Cardiac fibroblast (primary cell): Measurements from ENCODE around the gene CEACAM19.

Experiments used
- DNase-seq, 2 donors: peaks; one replicate each; pipeline versions ENCODE4 v3.0.0 to v3.0.0-alpha.2; 2010; ENCODE audit warnings: low read depth in 2 of 2
- H3K4me3 ChIP-seq, 2 donors: replicated peaks in 1 of 2; 1 replicate in 1 of 2; 2 replicates in 1 of 2; pipeline ENCODE4 v1.5.1; 2011; ENCODE audit warnings: low read depth in 2 of 2, low read length in 2 of 2, mild to moderate bottlenecking in 2 of 2, moderate library complexity in 1 of 2
- TF ChIP-seq, protein P1 (sequence below): IDR thresholded peaks from one replicate; pipeline ENCODE4 v1.5.1; 2011; ENCODE audit warnings: low read depth, mild to moderate bottlenecking, low read length, inconsistent platforms

The CEACAM19 gene

GRCh38 chr19:44640518-44640917 is 30.8 kb upstream of the CEACAM19 start:
- TF ChIP-seq, protein P1, sequence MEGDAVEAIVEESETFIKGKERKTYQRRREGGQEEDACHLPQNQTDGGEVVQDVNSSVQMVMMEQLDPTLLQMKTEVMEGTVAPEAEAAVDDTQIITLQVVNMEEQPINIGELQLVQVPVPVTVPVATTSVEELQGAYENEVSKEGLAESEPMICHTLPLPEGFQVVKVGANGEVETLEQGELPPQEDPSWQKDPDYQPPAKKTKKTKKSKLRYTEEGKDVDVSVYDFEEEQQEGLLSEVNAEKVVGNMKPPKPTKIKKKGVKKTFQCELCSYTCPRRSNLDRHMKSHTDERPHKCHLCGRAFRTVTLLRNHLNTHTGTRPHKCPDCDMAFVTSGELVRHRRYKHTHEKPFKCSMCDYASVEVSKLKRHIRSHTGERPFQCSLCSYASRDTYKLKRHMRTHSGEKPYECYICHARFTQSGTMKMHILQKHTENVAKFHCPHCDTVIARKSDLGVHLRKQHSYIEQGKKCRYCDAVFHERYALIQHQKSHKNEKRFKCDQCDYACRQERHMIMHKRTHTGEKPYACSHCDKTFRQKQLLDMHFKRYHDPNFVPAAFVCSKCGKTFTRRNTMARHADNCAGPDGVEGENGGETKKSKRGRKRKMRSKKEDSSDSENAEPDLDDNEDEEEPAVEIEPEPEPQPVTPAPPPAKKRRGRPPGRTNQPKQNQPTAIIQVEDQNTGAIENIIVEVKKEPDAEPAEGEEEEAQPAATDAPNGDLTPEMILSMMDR = no peak
- peak; percentile 69 to 74 for DNase-seq
- no peak overlapping the region for H3K4me3 ChIP-seq

- DNase-seq = no peak
- TF ChIP-seq, protein P1 = no peak
- no peak overlapping the region for H3K4me3 ChIP-seq
Observed at GRCh38 chr19:44641501-44642265, 29.6 kb upstream of the CEACAM19 start.

DNA sequence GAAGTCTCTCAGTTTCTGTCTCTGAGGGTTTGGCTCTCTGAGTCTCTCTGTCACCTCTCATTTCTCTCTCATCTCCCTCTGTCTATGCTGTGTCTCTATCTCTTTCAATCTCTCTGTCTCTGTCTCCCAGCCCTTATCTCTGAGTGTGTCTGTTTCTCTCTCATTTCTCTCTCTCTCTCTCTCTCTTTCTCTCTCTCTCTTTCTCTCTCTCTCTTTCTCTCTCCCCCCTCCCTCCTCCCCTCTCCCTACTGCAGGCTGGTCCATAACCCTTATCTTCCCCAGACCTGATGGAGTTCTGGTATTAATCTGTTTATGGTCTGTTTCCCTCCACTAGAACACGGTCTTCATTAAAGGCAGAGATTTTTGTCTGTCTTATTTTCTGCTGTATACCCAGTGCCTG is 28.9 kb upstream of the CEACAM19 start:
- no peak overlapping the region for H3K4me3 ChIP-seq
- TF ChIP-seq, protein P1 = no peak
- DNase-seq = no peak

GRCh38 chr19:44643605-44644401 is 27.5 kb upstream of the CEACAM19 start, which contains the start of gene PVR:
Gene PVR, plus strand, starts transcription at chr19:44643910. Its CDS starts 187 bp downstream, at chr19:44644097.
- peak; percentile 75 to 76 for DNase-seq
- TF ChIP-seq, protein P1 = no peak
- peak within 1 kb of the TSS; percentile 84 to 86 for H3K4me3 ChIP-seq

DNA sequence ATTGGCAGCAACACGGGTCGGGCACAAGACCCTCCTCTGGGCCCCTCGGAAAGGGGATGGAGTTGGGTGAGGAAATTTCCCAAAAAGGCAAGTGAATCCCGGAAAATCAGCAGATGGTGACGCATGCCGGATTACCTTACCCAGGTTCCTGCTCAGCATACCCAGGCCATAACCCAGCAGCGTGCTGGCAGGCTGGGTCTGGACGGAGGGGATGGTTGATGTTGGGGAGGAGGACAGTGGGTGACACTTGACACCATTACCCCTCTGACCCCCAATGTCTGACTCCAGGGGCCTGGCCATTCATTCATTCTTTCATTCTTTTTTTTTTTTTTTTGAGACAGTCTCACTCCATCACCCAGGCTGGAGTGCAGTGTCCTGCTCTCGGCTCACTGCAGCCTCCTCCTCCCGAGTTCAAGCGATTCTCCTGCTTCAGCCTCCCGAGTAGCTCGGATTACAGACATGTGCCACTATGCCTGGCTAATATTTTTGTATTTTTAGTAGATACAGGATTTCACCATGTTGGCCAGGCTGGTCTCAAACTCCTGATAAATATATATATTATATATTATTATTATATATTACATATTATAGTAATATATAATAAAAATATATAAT is 26.8 kb upstream of the CEACAM19 start:
- TF ChIP-seq, protein P1 = no peak
- peak; percentile 41 to 49 for DNase-seq
- peak overlapping the region; percentile 84 to 86 for H3K4me3 ChIP-seq

- DNase-seq = no peak
- H3K4me3 ChIP-seq = peak overlapping the region in 1 of 2 donors; percentile 33
- TF ChIP-seq, protein P1 = no peak
Observed at GRCh38 chr19:44645407-44646048, 25.8 kb upstream of the CEACAM19 start.
